ENCODE measurements around the gene PCDHGA1.
A peak's percentile ranks its signal among the peaks of the same experiment; 100 is the strongest.

The PCDHGA1 gene

DNA sequence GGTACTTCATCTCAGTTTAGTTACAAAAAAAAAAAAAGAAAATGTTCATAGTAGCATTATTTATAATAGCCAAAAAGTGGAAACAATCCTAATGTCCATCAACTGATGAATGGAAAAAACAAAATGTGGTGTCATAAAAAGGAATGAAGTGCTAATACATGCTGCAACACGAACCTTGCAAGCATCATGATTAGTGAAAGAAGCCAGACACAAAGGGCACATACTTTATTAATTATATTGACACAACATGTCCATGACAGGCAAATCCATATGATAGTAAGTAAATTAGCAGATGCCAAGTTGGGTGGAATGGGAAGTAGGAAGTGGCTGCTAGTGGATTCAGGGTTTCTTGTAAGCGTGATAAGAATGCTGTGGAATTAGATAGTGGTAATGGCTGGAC is 212.7 kb downstream of the PCDHGA1 start:
- no peak for DNase-seq (ENCODE audit: low spot score)
- TF ChIP-seq, protein P1, sequence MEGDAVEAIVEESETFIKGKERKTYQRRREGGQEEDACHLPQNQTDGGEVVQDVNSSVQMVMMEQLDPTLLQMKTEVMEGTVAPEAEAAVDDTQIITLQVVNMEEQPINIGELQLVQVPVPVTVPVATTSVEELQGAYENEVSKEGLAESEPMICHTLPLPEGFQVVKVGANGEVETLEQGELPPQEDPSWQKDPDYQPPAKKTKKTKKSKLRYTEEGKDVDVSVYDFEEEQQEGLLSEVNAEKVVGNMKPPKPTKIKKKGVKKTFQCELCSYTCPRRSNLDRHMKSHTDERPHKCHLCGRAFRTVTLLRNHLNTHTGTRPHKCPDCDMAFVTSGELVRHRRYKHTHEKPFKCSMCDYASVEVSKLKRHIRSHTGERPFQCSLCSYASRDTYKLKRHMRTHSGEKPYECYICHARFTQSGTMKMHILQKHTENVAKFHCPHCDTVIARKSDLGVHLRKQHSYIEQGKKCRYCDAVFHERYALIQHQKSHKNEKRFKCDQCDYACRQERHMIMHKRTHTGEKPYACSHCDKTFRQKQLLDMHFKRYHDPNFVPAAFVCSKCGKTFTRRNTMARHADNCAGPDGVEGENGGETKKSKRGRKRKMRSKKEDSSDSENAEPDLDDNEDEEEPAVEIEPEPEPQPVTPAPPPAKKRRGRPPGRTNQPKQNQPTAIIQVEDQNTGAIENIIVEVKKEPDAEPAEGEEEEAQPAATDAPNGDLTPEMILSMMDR (IDR thresholded peaks at IDR 0.05; ENCODE audit: extremely low read depth, missing control alignments), result no peak

DNA sequence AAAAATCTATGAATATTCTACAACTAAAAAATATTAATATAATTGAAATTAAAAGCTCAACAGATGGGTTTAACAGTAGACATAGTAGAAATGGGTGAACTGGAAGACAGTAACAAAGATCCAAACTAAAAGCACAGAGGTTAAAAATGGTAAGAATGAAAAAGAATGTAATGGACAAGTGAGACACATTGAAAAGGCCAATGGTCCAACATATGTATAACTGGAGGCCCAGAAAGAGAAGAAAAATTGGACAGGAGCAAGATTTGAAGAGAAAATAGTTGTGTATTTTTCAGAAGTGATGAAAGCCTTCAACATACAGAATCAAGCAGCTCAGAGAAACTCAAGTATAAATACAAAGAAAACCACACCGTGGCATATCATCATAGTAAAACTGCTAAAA is 217.2 kb downstream of the PCDHGA1 start:
- TF ChIP-seq, protein P1 (IDR thresholded peaks at IDR 0.05; ENCODE audit: extremely low read depth, missing control alignments), result no peak
- DNase-seq (ENCODE audit: low spot score), result no peak

DNA sequence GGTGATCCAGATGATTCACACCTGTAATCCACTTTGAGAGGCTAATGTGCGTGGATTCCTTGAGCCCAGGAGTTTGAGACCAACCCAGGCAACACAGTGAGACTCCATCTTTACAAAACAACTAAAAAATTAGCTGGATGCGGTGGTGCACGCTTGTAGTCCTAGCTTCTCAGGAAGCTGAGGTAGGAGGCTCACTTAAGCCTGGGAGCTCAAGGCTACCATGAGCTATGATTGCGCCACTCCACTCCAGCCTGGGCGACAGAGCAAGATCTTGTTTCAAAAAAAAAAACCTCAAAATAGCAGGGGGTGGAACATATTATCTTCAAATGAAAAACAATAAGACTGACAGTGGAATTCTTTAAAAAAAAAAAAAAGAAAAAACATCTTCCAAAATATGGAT is 217.6 kb downstream of the PCDHGA1 start:
- no peak for DNase-seq (ENCODE audit: low spot score)
- TF ChIP-seq, protein P1 (IDR thresholded peaks at IDR 0.05; ENCODE audit: extremely low read depth, missing control alignments), result no peak

DNA sequence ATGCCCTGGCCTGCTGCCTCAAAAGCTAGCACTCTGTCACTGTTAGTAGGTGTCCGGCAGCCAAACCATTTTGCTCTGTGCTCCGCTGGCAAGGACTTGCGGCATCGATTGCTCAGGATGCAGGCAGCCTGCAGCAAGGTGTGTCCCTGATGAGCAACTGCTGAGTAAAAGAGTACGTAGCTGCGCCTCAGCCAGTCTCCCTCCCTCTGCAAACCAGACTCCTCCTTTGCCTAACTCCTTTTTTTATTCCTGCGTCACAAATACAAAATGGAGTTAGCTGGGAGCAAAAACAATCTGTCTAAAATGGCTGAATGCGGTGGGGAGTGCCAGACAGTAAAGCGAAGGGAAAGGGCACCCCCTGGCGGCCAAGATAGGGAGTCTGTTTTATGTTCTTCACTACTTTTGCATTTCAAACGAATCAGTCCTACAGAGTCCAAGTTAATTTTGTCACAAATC is 227.4 kb downstream of the PCDHGA1 start:
- peak; percentile 55 for DNase-seq (ENCODE audit: low spot score)
- TF ChIP-seq, protein P1 (IDR thresholded peaks at IDR 0.05; ENCODE audit: extremely low read depth, missing control alignments), result peak; percentile 46

DNA sequence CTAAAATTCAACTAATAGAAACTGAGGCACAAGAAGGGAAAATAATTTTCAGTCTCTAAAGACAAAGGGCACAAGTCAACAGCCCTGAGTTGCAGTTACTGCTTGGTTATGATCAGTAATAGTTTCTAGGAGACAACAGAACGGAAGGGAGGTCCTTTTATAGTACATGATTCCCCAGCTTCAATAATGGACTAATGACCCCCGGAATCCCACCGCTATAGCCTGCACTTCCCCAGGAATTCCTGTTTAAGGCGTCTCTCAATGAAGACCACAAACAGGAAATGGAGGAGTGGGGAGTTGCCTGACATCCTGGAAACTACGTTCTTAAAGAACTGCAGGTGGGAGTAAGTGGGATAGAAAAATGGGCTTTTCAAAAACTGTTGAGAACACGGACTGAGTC is 227.8 kb downstream of the PCDHGA1 start:
- DNase-seq (ENCODE audit: low spot score), result no peak
- TF ChIP-seq, protein P1 (IDR thresholded peaks at IDR 0.05; ENCODE audit: extremely low read depth, missing control alignments), result no peak

DNA sequence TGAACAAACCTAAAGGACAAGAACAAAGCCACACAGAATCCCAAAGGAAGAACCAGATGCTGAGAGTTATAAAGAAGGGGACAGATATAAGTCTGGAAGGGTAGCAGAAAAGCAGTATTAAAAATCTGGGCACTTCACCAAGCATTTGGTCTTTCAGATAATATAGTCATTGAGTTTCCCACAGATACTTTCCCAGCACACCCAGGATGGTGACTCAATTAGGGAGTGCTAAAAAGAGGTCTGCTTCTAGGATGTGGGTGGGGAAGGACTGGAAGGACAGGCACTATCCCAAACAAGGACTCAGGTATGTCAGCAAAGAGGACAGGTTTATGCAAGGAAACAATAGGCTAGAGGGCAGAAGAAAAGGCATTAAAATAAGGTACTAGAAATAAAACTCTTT is 229.1 kb downstream of the PCDHGA1 start:
- no peak for DNase-seq (ENCODE audit: low spot score)
- TF ChIP-seq, protein P1 (IDR thresholded peaks at IDR 0.05; ENCODE audit: extremely low read depth, missing control alignments), result no peak

DNA sequence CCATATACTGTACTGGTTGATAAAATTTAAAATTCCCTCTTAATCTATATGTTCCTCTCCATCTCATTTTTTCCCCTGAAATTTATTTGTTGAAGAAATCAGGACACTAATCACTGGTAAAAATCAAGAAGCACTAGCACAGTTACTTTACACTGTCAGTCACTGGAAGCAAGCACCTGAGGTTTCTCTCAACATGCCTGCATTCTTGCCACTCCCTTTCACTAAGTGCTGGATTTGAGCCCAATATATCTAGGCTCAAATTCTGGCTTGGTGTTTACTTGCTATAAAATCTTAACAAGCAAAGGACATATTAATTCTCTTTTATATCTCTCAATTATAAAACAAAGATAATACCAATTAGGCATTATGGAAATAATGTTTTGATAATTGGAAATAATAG is 229.8 kb downstream of the PCDHGA1 start:
- DNase-seq (ENCODE audit: low spot score), result no peak
- TF ChIP-seq, protein P1 (IDR thresholded peaks at IDR 0.05; ENCODE audit: extremely low read depth, missing control alignments), result no peak

Measured in GM20000 (cell line).